GM12878 (cell line): Measurements from ENCODE around the gene CDC14A. TPM values are rescaled to one million over a fixed set of nuclear protein-coding genes. Genes with fewer than 3 reads are reported as not detected.

Experiments
- ATAC-seq: fragments of 200-7000 bp; cut with Tn5 transposase; 3 replicates; pipeline ENCODE4 v1.9.1; 2020; ENCODE audit warnings: mild to moderate bottlenecking, moderate library complexity
- BruUV-seq: library from RNA; stranded (reverse); fragments of 400-500 nt; replicated peaks from 2 replicates; lab custom pipeline; 2021; lab: Mats Ljungman, UMichigan
- CTCF ChIA-PET: fragments of 300-600 bp; sonication (Branson Sonifier 250); formaldehyde crosslinking; extraction: SDS; loops from one replicate; lab custom pipeline; 2021; ENCODE audit warnings: inconsistent platforms; lab: Yijun Ruan, JAX
- POLR2A ChIA-PET: fragments of 350-600 bp; formaldehyde crosslinking; extraction: SDS; loops from one replicate; lab custom pipeline; 2021; ENCODE audit warnings: inconsistent platforms; lab: Charles Lee
- RAD21 ChIA-PET: fragments of 300-600 bp; sonication (Branson Sonifier 250); formaldehyde crosslinking; loops from one replicate; lab custom pipeline; 2023; ENCODE audit warnings: antibody characterized with exemption; ENCODE audit not compliant: unreplicated experiment; lab: Charles Lee
- SMC1A ChIA-PET: fragments of 300-600 bp; sonication (Branson Sonifier 250); formaldehyde crosslinking; loops from one replicate; lab custom pipeline; 2023; ENCODE audit not compliant: unreplicated experiment, uncharacterized antibody; lab: Charles Lee
- DNase-seq: peaks from one replicate; pipeline ENCODE4 v3.0.0-alpha.2; 2011; ENCODE audit warnings: low read depth, low spot score
- FAIRE-seq: peaks from 3 replicates; lab custom pipeline; 2011; peaks lifted over from hg19 to GRCh38; lab: Jason Lieb, UNC
- H2AFZ ChIP-seq: 2 replicates; pipeline ENCODE4 v1.6.0; 2011; ENCODE audit warnings: low read depth, low read length, control low read depth; ENCODE audit not compliant: control insufficient read depth
- H3K27ac ChIP-seq: 2 replicates; pipeline ENCODE4 v1.5.1; 2011; ENCODE audit warnings: control low read depth; ENCODE audit not compliant: control insufficient read depth, insufficient read depth
- H3K27me3 ChIP-seq, 2 experiments: replicated peaks in 1 of 2; 2 replicates each; pipeline versions ENCODE4 v1.6.0 to v1.6.1; 2011; ENCODE audit warnings: low read length in 1 of 2; ENCODE audit not compliant: control insufficient read depth in 2 of 2, insufficient read depth in 2 of 2
- H3K36me3 ChIP-seq, 2 experiments: 2 replicates each; pipeline ENCODE4 v1.5.1; 2011; ENCODE audit warnings: low read length in 1 of 2; ENCODE audit not compliant: control insufficient read depth in 2 of 2, insufficient read depth in 2 of 2
- H3K4me1 ChIP-seq: 2 replicates; pipeline ENCODE4 v1.6.1; 2011; ENCODE audit warnings: mild to moderate bottlenecking, low read length, moderate library complexity, mixed read lengths; ENCODE audit not compliant: control insufficient read depth, insufficient read depth
- H3K4me2 ChIP-seq: 2 replicates; pipeline ENCODE4 v1.6.0; 2011; ENCODE audit warnings: control low read depth; ENCODE audit not compliant: control insufficient read depth, insufficient read depth
- H3K4me3 ChIP-seq: fragments of 200-600 bp; sonication (generic); 2 replicates; pipeline ENCODE4 v1.5.1; 2016
- H3K79me2 ChIP-seq: 2 replicates; pipeline ENCODE4 v1.6.0; 2011; ENCODE audit warnings: low read length; ENCODE audit not compliant: control insufficient read depth, insufficient read depth
- H3K9ac ChIP-seq: 2 replicates; pipeline ENCODE4 v1.8.0; 2011; ENCODE audit warnings: low read length, control low read depth, mixed read lengths; ENCODE audit not compliant: control insufficient read depth, insufficient read depth
- H3K9me3 ChIP-seq: replicated peaks from 3 replicates; pipeline ENCODE4 v1.5.1; 2011; ENCODE audit warnings: mild to moderate bottlenecking, low read length; ENCODE audit not compliant: control insufficient read depth, insufficient read depth
- H4K20me1 ChIP-seq: 2 replicates; pipeline ENCODE4 v1.6.0; 2011; ENCODE audit not compliant: control insufficient read depth, insufficient read depth
- BACH1 ChIP-seq: fragments of 450-650 bp; IDR thresholded peaks from 2 replicates; pipeline ENCODE4 v1.6.1; 2017; ENCODE audit warnings: mild to moderate bottlenecking, borderline replicate concordance
- EED ChIP-seq: sonication (generic); IDR thresholded peaks from 2 replicates; pipeline ENCODE4 v1.6.1; 2016; ENCODE audit warnings: antibody characterized with exemption, low read depth
- GABPA ChIP-seq: IDR thresholded peaks from 2 replicates; pipeline ENCODE4 v1.6.1; 2014; ENCODE audit warnings: antibody characterized with exemption, low read depth, mild to moderate bottlenecking, inconsistent platforms
- RFX5 ChIP-seq: IDR thresholded peaks from 2 replicates; pipeline ENCODE4 v1.6.1; 2011; ENCODE audit warnings: low read depth, low read length, improper control_type of control experiment
- ZNF217 ChIP-seq: fragments of 450-650 bp; IDR thresholded peaks from 2 replicates; pipeline ENCODE4 v1.6.1; 2017; ENCODE audit warnings: antibody characterized with exemption, mild to moderate bottlenecking
- ZNF687 ChIP-seq: fragments of 450-650 bp; IDR thresholded peaks from 2 replicates; pipeline ENCODE4 v1.6.1; 2017; ENCODE audit warnings: mild to moderate bottlenecking, moderate library complexity
- in situ Hi-C: fragments of 300-500 bp; cut with MboI; formaldehyde crosslinking; loops from 9 replicates; pipeline ENCODE4 v1.14.3; 2018; ENCODE audit warnings: mixed read lengths
- intact Hi-C: fragments of 100-400 bp; cut with micrococcal nuclease; formaldehyde crosslinking; loops from one replicate; pipeline ENCODE4 v1.14.2; 2022; ENCODE audit not compliant: unreplicated experiment
- polyA plus RNA-seq, 11 experiments: library from polyadenylated mRNA; depleted of rRNA in 4 of 11; unstranded in 6 of 11; stranded (reverse) in 5 of 11; fragments of >200 nt; fragmentation: Nextera tagmentation in 4 of 11; fragmentation: Illumina TruSeq in 1 of 11; extraction: Ambion mirVana in 4 of 11; extraction: Trizol in 1 of 11; gene quantifications; 1 replicate in 1 of 11; 2 replicates in 10 of 11; pipeline versions ENCODE4 v1.2.1 to v1.2.3, GENCODE V29; 2011 to 2016; ENCODE audit warnings: inconsistent platforms in 2 of 11, missing spikeins in 2 of 11, low read depth in 1 of 11
- total RNA-seq, 4 experiments: library from RNA; depleted of rRNA in 3 of 4; stranded (reverse); fragments of >200 nt in 3 of 4; fragmentation: Illumina TruSeq in 1 of 4; extraction: Trizol in 1 of 4; gene quantifications; 2 replicates each; pipeline versions ENCODE4 v1.2.1 to v1.2.3, GENCODE V29; 2013 to 2021

Gene CDC14A
- total and polyA plus RNA-seq, 10 of the 15 experiments (the other 5 are each of a cell fraction or from before 2014, with no cell fraction given) = 1.5 to 7.1 (median 5.5) TPM

GRCh38 chr1:100557606-100557953 lies 205.3 kb downstream of the CDC14A start:
- FAIRE-seq (no peak), ATAC-seq (no peak), DNase-seq (no peak)
- intact Hi-C loops (no loop called here), in situ Hi-C loops (no loop called here)
- ChIA-PET SMC1A (no interaction called here), CTCF (no interaction called here), POLR2A (no interaction called here), RAD21 (no interaction called here)
- no peaks in the 10 kb centered on the region; a peak in 1 of 4 replicates for H3K27me3 ChIP-seq
- peaks cover 3% of the 10 kb centered on the region; the same call in 2 of the 3 replicates for H3K9me3 ChIP-seq
- no peaks in the 10 kb centered on the region for H3K79me2 ChIP-seq
- no peak overlapping the region for H3K4me3 ChIP-seq
- no peak overlapping the region for H2AFZ ChIP-seq
- H3K36me3 ChIP-seq = no peaks in the 10 kb centered on the region
- no peak overlapping the region for H3K4me2 ChIP-seq
- no peaks in the 10 kb centered on the region for H4K20me1 ChIP-seq
- H3K27ac ChIP-seq = no peak overlapping the region
- no peak for TF ChIP-seq RFX5
- no peak for TF ChIP-seq GABPA
- TF ChIP-seq ZNF687 = no peak
- TF ChIP-seq BACH1 = no peak
- no peak for TF ChIP-seq ZNF217
- no peak for TF ChIP-seq EED
- no peak overlapping the region for H3K9ac ChIP-seq
- no peaks in the 10 kb centered on the region for H3K4me1 ChIP-seq
- no TSS peak for BruUV-seq
